T-helper 2 cell (primary cell): ENCODE results near the gene USP25.

Experiments
- DNase-seq, 5 experiments: peaks; one replicate each; pipeline versions ENCODE4 v3.0.0 to v3.0.0-alpha.2; 2012 to 2022
- total RNA-seq, 2 donors: gene quantifications; one replicate each; lab custom pipeline; 2026; lab: John Stamatoyannopoulos, UW

The USP25 gene
- 106 to 121 reads per million in 2 donors for total RNA-seq

- DNase-seq = peak; percentile 72 to 86 (median 85)
Observed at GRCh38 chr21:15729674-15730483, at the start of gene USP25. USP25 (plus strand) TSS chr21:15729982; CDS start chr21:15730394, 412 bp downstream.

GRCh38 chr21:15682186-15682895, 47.4 kb upstream of the USP25 start:
- peak in 2 of 5 experiments; percentile 2 to 70 for DNase-seq

- DNase-seq = no peak
Observed at GRCh38 chr21:15682977-15683376, 46.8 kb upstream of the USP25 start.

- no peak for DNase-seq
Observed at GRCh38 chr21:15686506-15686905, 43.3 kb upstream of the USP25 start.

- DNase-seq = no peak
Observed at GRCh38 chr21:15687208-15687607, 42.6 kb upstream of the USP25 start.

- DNase-seq = no peak
Observed at GRCh38 chr21:15688016-15688415, 41.8 kb upstream of the USP25 start.

GRCh38 chr21:15688809-15689208, 41.0 kb upstream of the USP25 start:
- peak in 1 of 5 experiments; percentile 35 for DNase-seq

GRCh38 chr21:15692711-15693110, 37.1 kb upstream of the USP25 start:
- no peak for DNase-seq

GRCh38 chr21:15695241-15695640, 34.5 kb upstream of the USP25 start:
- DNase-seq = no peak

GRCh38 chr21:15701830-15702229, 28.0 kb upstream of the USP25 start:
- DNase-seq = no peak

- DNase-seq = no peak
Observed at GRCh38 chr21:15703932-15704331, 25.9 kb upstream of the USP25 start.

GRCh38 chr21:15706696-15707095, 23.1 kb upstream of the USP25 start:
- no peak for DNase-seq

GRCh38 chr21:15713412-15713811, 16.4 kb upstream of the USP25 start:
- DNase-seq = no peak

- no peak for DNase-seq
Observed at GRCh38 chr21:15718711-15719110, 11.1 kb upstream of the USP25 start.

- no peak for DNase-seq
Observed at GRCh38 chr21:15719976-15720375, 9.8 kb upstream of the USP25 start.

- DNase-seq = no peak
Observed at GRCh38 chr21:15722591-15723324, 7.0 kb upstream of the USP25 start.

- DNase-seq = no peak
Observed at GRCh38 chr21:15725949-15726348, 3.8 kb upstream of the USP25 start.

GRCh38 chr21:15728046-15728445, 1.7 kb upstream of the USP25 start:
- no peak for DNase-seq

- no peak for DNase-seq
Observed at GRCh38 chr21:15729346-15729673, 472 bp upstream of the USP25 start.

- DNase-seq = peak in 1 of 5 experiments; percentile 13
Observed at GRCh38 chr21:15730484-15731242, 881 bp downstream of the USP25 start.

GRCh38 chr21:15731243-15731613, 1.4 kb downstream of the USP25 start:
- peak in 2 of 5 experiments; percentile 9 to 61 for DNase-seq

- DNase-seq = peak in 2 of 5 experiments; percentile 65 to 90
Observed at GRCh38 chr21:15732290-15732995, 2.7 kb downstream of the USP25 start.
